Measurements from ENCODE around the gene RRBP1.

Gene RRBP1

GRCh38 chr20:17570347-17571152, 111.5 kb downstream of the RRBP1 start:
- no peak for DNase-seq (ENCODE audit: low read depth)

- DNase-seq (ENCODE audit: low read depth), result peak; percentile 73
These were observed 112.3 kb downstream of the RRBP1 start, which contains the start of gene DSTN for GRCh38 chr20:17569616-17570346. Gene DSTN (plus strand): TSS chr20:17570075. CDS start chr20:17570209, 134 bp downstream.

GRCh38 chr20:17568972-17569521, 113.0 kb downstream of the RRBP1 start:
- no peak for DNase-seq (ENCODE audit: low read depth)

GRCh38 chr20:17568045-17568788, 113.8 kb downstream of the RRBP1 start:
- no peak for DNase-seq (ENCODE audit: low read depth)

- DNase-seq (ENCODE audit: low read depth), result no peak
These were observed 115.7 kb downstream of the RRBP1 start for GRCh38 chr20:17566345-17566744.

- no peak for DNase-seq (ENCODE audit: low read depth)
These were observed 116.7 kb downstream of the RRBP1 start for GRCh38 chr20:17565169-17565845.
